ENCODE measurements around the gene HEG1.

HEG1 gene

GRCh38 chr3:125010393-125010792 is 45.4 kb downstream of the HEG1 start:
- DNase-seq: no peak

- no peak for DNase-seq
Observed at GRCh38 chr3:125008766-125009165, 47.0 kb downstream of the HEG1 start.

GRCh38 chr3:125006291-125006731 is 49.5 kb downstream of the HEG1 start:
- peak; percentile 89 for DNase-seq

GRCh38 chr3:125005676-125006075 is 50.1 kb downstream of the HEG1 start:
- DNase-seq: peak; percentile 63

GRCh38 chr3:125005222-125005621 is 50.6 kb downstream of the HEG1 start:
- no peak for DNase-seq

- DNase-seq: no peak
Observed at GRCh38 chr3:125003859-125004595, 51.8 kb downstream of the HEG1 start.

GRCh38 chr3:125003369-125003853 is 52.4 kb downstream of the HEG1 start:
- no peak for DNase-seq

- peak; percentile 61 for DNase-seq
Observed at GRCh38 chr3:125002414-125003368, 53.1 kb downstream of the HEG1 start.

- DNase-seq: no peak
Observed at GRCh38 chr3:125001557-125002413, 54.0 kb downstream of the HEG1 start.

GRCh38 chr3:125000661-125001060 is 55.1 kb downstream of the HEG1 start:
- no peak for DNase-seq

- no peak for DNase-seq
Observed at GRCh38 chr3:124999897-125000435, 55.8 kb downstream of the HEG1 start.

GRCh38 chr3:124999317-124999716 is 56.5 kb downstream of the HEG1 start:
- no peak for DNase-seq

GRCh38 chr3:124998247-124998630 is 57.6 kb downstream of the HEG1 start:
- no peak for DNase-seq

- no peak for DNase-seq
Observed at GRCh38 chr3:124997303-124998246, 58.2 kb downstream of the HEG1 start.

GRCh38 chr3:124995460-124995994 is 60.3 kb downstream of the HEG1 start:
- peak; percentile 25 for DNase-seq

GRCh38 chr3:124993466-124993865 is 62.3 kb downstream of the HEG1 start:
- no peak for DNase-seq

- no peak for DNase-seq
Observed at GRCh38 chr3:124992041-124992440, 63.8 kb downstream of the HEG1 start.

GRCh38 chr3:124986192-124987143 is 69.3 kb downstream of the HEG1 start:
- no peak for DNase-seq

GRCh38 chr3:124985349-124985748 is 70.4 kb downstream of the HEG1 start:
- DNase-seq: no peak

GRCh38 chr3:124984754-124985153 is 71.0 kb downstream of the HEG1 start:
- DNase-seq: no peak

Data from DMS79 (cell line).